K562 (cell line): ENCODE measurements around the gene IFNGR2. TPM values are rescaled to one million over a fixed set of nuclear protein-coding genes. Genes with fewer than 3 reads are reported as not detected.

Source experiments
- ATAC-seq: fragments of 200-7000 bp; cut with Tn5 transposase; 3 replicates; pipeline ENCODE4 v1.9.1; 2020; ENCODE audit warnings: moderate library complexity
- BruUV-seq: library from RNA; stranded (reverse); fragments of 400-500 nt; replicated peaks from 2 replicates; lab custom pipeline; 2021; lab: Mats Ljungman, UMichigan
- CTCF ChIA-PET: fragments of 300-600 bp; formaldehyde crosslinking; extraction: SDS; loops from one replicate; lab custom pipeline; 2021; ENCODE audit warnings: low intra/inter-chr PET ratio; lab: Yijun Ruan, JAX
- POLR2A ChIA-PET: fragments of 300-600, 350-650 bp; sonication (Branson Sonifier 250); formaldehyde crosslinking; extraction: SDS; loops from one replicate; lab custom pipeline; 2021; ENCODE audit warnings: antibody characterized with exemption, inconsistent platforms; lab: Yijun Ruan, JAX
- DNase-seq, 4 experiments: peaks; one replicate each; pipeline versions ENCODE4 v3.0.0 to v3.0.0-alpha.2; 2011 to 2018; ENCODE audit warnings: low spot score in 3 of 4, mixed read lengths in 3 of 4; ENCODE audit errors: extremely low read depth in 1 of 4
- FAIRE-seq: peaks from 2 replicates; lab custom pipeline; 2011; peaks lifted over from hg19 to GRCh38; lab: Jason Lieb, UNC
- H2AFZ ChIP-seq: 2 replicates; pipeline ENCODE4 v1.6.0; 2011; ENCODE audit warnings: low read depth, low read length, control low read depth, inconsistent platforms
- H3K27ac ChIP-seq: fragments of 200-600 bp; 3 replicates; pipeline ENCODE4 v1.8.0; 2011; ENCODE audit warnings: low read depth, mild to moderate bottlenecking, control low read depth, inconsistent platforms, low read length, moderate library complexity, mixed read lengths; ENCODE audit errors: extremely low read depth
- H3K27me3 ChIP-seq, 2 experiments: fragments of 300-600 bp in 1 of 2; 2 replicates in 1 of 2; 3 replicates in 1 of 2; pipeline versions ENCODE4 v1.6.0 to v1.8.0; 2011; ENCODE audit warnings: inconsistent platforms in 2 of 2, low read length in 2 of 2, mild to moderate bottlenecking in 1 of 2, mixed read lengths in 1 of 2, moderate library complexity in 1 of 2; ENCODE audit not compliant: control insufficient read depth in 2 of 2, insufficient read depth in 2 of 2
- H3K36me3 ChIP-seq: fragments of 300-600 bp; 3 replicates; pipeline ENCODE4 v1.8.0; 2011; ENCODE audit warnings: mild to moderate bottlenecking, low read length, inconsistent platforms; ENCODE audit not compliant: control insufficient read depth, insufficient read depth
- H3K4me1 ChIP-seq, 2 experiments: fragments of 200-600 bp in 1 of 2; replicated peaks in 1 of 2; 2 replicates in 1 of 2; 3 replicates in 1 of 2; pipeline versions ENCODE4 v1.5.1 to v1.8.0; 2011; ENCODE audit warnings: inconsistent platforms in 2 of 2, low read length in 2 of 2, mild to moderate bottlenecking in 1 of 2, mixed read lengths in 1 of 2, moderate library complexity in 1 of 2; ENCODE audit not compliant: control insufficient read depth in 2 of 2, insufficient read depth in 2 of 2
- H3K4me2 ChIP-seq: 2 replicates; pipeline ENCODE4 v1.6.1; 2011; ENCODE audit warnings: low read length, control low read depth, inconsistent platforms, mixed read lengths; ENCODE audit not compliant: insufficient read depth
- H3K4me3 ChIP-seq: fragments of 200-600 bp; sonication (generic), shearing (Covaris generic); 2 replicates; pipeline ENCODE4 v1.5.1; 2016; ENCODE audit warnings: control low read depth, inconsistent platforms
- H3K79me2 ChIP-seq: fragments of 200-600 bp; 3 replicates; pipeline ENCODE4 v1.8.0; 2011; ENCODE audit warnings: low read length, inconsistent platforms; ENCODE audit not compliant: control insufficient read depth, insufficient read depth
- H3K9ac ChIP-seq, 2 experiments: 2 replicates each; pipeline versions ENCODE4 v1.6.0 to v1.6.1; 2011; ENCODE audit warnings: low read depth in 2 of 2, low read length in 2 of 2, control low read depth in 1 of 2, inconsistent platforms in 1 of 2, mild to moderate bottlenecking in 1 of 2, mixed read lengths in 1 of 2; ENCODE audit not compliant: insufficient read depth in 1 of 2
- H3K9me1 ChIP-seq: one replicate; pipeline ENCODE4 v1.6.0; 2011; ENCODE audit warnings: inconsistent platforms, mild to moderate bottlenecking, low read length, moderate library complexity; ENCODE audit not compliant: control insufficient read depth, insufficient read depth
- H3K9me3 ChIP-seq: replicated peaks from 2 replicates; pipeline ENCODE4 v1.5.1; 2011; ENCODE audit warnings: low read depth, low read length, inconsistent platforms; ENCODE audit not compliant: control insufficient read depth, insufficient read depth
- H4K20me1 ChIP-seq: replicated peaks from 2 replicates; pipeline ENCODE4 v1.6.1; 2011; ENCODE audit warnings: low read length, inconsistent platforms, mixed read lengths; ENCODE audit not compliant: control insufficient read depth, insufficient read depth
- CBFA2T2 ChIP-seq: fragments of 450-650 bp; conservative IDR thresholded peaks from 2 replicates; pipeline ENCODE4 v1.6.1; 2017; ENCODE audit warnings: mild to moderate bottlenecking
- HDAC3 ChIP-seq: fragments of 450-650 bp; IDR thresholded peaks from 2 replicates; pipeline ENCODE4 v1.6.1; 2018; ENCODE audit warnings: borderline replicate concordance, mild to moderate bottlenecking, moderate library complexity; ENCODE audit not compliant: partially characterized antibody
- RAD21 ChIP-seq, 2 experiments: fragments of 250-450 bp in 1 of 2; fragments of 450-650 bp in 1 of 2; sonication (Bioruptor Pico) in 1 of 2; formaldehyde crosslinking in 1 of 2; IDR thresholded peaks in 1 of 2; conservative IDR thresholded peaks in 1 of 2; 2 replicates each; pipeline versions ENCODE4 v1.4.0 to v1.8.0; 2020 to 2022; ENCODE audit warnings: mild to moderate bottlenecking in 2 of 2, moderate library complexity in 1 of 2
- WGBS: fragments of 100-300 bp; shearing (Covaris generic); methylation state at CpG from one replicate; pipeline ENCODE4 v1.1.6; 2016; ENCODE audit warnings: low coverage, mixed read lengths; ENCODE audit not compliant: insufficient coverage; ENCODE audit errors: missing lambda C conversion rate; 5-methylcytosine and 5-hydroxymethylcytosine counted together
- in situ Hi-C: fragments of 300-500 bp; cut with MboI; formaldehyde crosslinking; loops from 4 replicates; pipeline ENCODE4 v1.15.0; 2018; ENCODE audit warnings: inconsistent platforms, mixed read lengths
- intact Hi-C: fragments of 100-400 bp; cut with micrococcal nuclease; formaldehyde crosslinking; loops from 2 replicates; pipeline ENCODE4 v1.14.2; 2022
- polyA plus RNA-seq, 8 experiments: library from polyadenylated mRNA; depleted of rRNA in 4 of 8; stranded (reverse) in 5 of 8; unstranded in 3 of 8; fragments of >200 nt; fragmentation: Nextera tagmentation in 2 of 8; fragmentation: Illumina TruSeq in 1 of 8; extraction: Ambion mirVana in 2 of 8; extraction: Trizol in 1 of 8; gene quantifications; 2 replicates each; pipeline versions ENCODE4 v1.2.1 to v1.2.3, GENCODE V29; 2011 to 2014; ENCODE audit warnings: inconsistent platforms in 1 of 8, missing spikeins in 1 of 8
- total RNA-seq, 7 experiments: library from RNA; depleted of rRNA in 6 of 7; stranded (reverse); fragments of >200 nt in 6 of 7; fragmentation: Illumina TruSeq in 2 of 7; extraction: Trizol in 2 of 7; gene quantifications; 2 replicates each; pipeline versions ENCODE4 v1.2.1 to v1.2.3, GENCODE V29; 2011 to 2021; ENCODE audit warnings: low replicate concordance in 1 of 7
- TF ChIP-seq, protein P1 (sequence below): fragments of 450-650 bp; formaldehyde crosslinking; IDR thresholded peaks from 2 replicates; pipeline ENCODE4 v1.4.0; 2020; ENCODE audit warnings: mild to moderate bottlenecking, mixed read lengths

Gene IFNGR2
- total and polyA plus RNA-seq, 9 of the 15 experiments (the other 6 are each of a cell fraction or from before 2014, with no cell fraction given): 6.7 to 58.0 (median 28.5) TPM

DNA sequence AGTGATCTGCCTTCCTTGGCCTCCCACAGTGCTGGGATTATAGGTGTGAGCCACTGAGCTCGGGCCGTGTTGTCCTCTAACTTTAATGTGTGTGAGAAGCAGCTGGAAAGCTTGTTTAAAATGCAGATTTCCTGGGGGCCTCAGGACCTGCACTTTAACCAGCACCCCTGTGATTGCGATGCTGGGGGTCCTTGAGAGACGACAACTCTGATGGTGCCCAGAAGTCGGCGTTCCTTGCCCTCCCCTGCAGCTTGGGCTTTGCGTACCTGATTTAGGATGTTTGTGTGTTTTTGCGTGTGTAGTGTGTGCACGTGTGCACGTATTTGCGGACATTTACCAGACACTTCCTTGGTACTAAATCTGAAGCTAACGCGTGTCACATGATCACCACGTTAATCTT is 10.9 kb downstream of the IFNGR2 start:
- intact Hi-C loops: no loop called here
- peaks cover 27% of the 10 kb centered on the region; the same call in 2 of the 3 replicates for H3K79me2 ChIP-seq
- H3K4me3 ChIP-seq: no peak overlapping the region
- H3K27ac ChIP-seq: no peak overlapping the region
- no peak overlapping the region for H2AFZ ChIP-seq
- no TSS peak for BruUV-seq
- DNase-seq (no peak), FAIRE-seq (no peak), ATAC-seq (no peak)
- TF ChIP-seq, protein P1, sequence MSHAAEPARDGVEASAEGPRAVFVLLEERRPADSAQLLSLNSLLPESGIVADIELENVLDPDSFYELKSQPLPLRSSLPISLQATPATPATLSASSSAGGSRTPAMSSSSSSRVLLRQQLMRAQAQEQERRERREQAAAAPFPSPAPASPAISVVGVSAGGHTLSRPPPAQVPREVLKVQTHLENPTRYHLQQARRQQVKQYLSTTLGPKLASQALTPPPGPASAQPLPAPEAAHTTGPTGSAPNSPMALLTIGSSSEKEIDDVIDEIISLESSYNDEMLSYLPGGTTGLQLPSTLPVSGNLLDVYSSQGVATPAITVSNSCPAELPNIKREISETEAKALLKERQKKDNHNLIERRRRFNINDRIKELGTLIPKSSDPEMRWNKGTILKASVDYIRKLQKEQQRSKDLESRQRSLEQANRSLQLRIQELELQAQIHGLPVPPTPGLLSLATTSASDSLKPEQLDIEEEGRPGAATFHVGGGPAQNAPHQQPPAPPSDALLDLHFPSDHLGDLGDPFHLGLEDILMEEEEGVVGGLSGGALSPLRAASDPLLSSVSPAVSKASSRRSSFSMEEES (CRISPR knock-in tag): peak; percentile 72
- no peak for TF ChIP-seq RAD21 (CRISPR knock-in tag; conservative IDR thresholded peaks at IDR 0.05 in 1 of 2, IDR thresholded peaks at IDR 0.05 in 1 of 2)
- no peak for TF ChIP-seq HDAC3
- TF ChIP-seq CBFA2T2: no peak
- no peak overlapping the region for H3K9ac ChIP-seq
- H3K36me3 ChIP-seq: peaks cover 54% of the 10 kb centered on the region
- no peaks in the 10 kb centered on the region for H3K9me3 ChIP-seq
- no peaks in the 10 kb centered on the region; a peak in 1 of 5 replicates for H3K4me1 ChIP-seq
- peaks cover 4% of the 10 kb centered on the region for H3K9me1 ChIP-seq
- no peak overlapping the region for H3K4me2 ChIP-seq
- ChIA-PET POLR2A (interaction anchor here (0.5 to 1.2 kb wide), 2 partner anchors 44 to 292 kb away, joined by 3 read pairs; no protein-coding TSS in a partner anchor), CTCF (no interaction called here)
- no peaks in the 10 kb centered on the region for H3K27me3 ChIP-seq
- peaks cover 6% of the 10 kb centered on the region; the same call in 1 of the 2 replicates for H4K20me1 ChIP-seq
- in situ Hi-C loops: no loop called here
- 84% methylated on average over 14 of the region's 14 CpGs for WGBS
